Ovary (tissue), 3 donors: Measurements from ENCODE around the gene CAMKMT.

Experiments
- EP300 ChIP-seq: sonication (generic); formaldehyde crosslinking; IDR thresholded peaks from one replicate; pipeline ENCODE4 v1.6.1; 2017; ENCODE audit warnings: antibody characterized with exemption
- POLR2A ChIP-seq: fragments of 450-650 bp; IDR thresholded peaks from one replicate; pipeline ENCODE4 v1.6.1; 2017; ENCODE audit warnings: antibody characterized with exemption, mild to moderate bottlenecking, moderate library complexity
- TF ChIP-seq, protein P1 (sequence below), 3 donors: fragments of 450-650 bp in 2 of 3; fragments of 200-600 bp in 1 of 3; IDR thresholded peaks; one replicate each; pipeline versions ENCODE4 v1.5.1 to v1.8.0; 2016 to 2022; ENCODE audit warnings: antibody characterized with exemption in 3 of 3, mild to moderate bottlenecking in 1 of 3
- donor health status: DM: no; HTN: no; CAD: no.

DNA sequence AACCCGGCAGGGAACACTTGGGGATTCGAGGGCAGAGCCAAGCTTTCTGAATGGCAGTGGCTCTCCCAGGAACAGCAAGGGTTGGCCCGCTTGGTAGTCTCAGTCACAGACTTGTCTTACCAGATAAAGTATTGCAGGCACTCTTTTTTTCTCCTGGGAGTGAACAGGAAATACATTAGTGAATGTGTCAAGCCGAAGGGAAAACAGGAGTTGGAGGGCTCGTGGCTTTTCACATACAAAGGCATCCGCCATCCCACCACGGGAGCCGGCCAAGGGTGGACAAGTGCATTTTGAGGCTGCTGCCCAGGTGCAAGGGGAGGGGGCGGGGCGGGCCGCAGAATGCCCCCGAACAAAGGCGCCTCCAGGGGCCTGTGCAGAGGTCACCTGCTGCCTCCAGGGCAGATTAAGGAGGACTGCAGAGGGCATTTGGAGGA is 416.5 kb downstream of the CAMKMT start:
- TF ChIP-seq, protein P1, sequence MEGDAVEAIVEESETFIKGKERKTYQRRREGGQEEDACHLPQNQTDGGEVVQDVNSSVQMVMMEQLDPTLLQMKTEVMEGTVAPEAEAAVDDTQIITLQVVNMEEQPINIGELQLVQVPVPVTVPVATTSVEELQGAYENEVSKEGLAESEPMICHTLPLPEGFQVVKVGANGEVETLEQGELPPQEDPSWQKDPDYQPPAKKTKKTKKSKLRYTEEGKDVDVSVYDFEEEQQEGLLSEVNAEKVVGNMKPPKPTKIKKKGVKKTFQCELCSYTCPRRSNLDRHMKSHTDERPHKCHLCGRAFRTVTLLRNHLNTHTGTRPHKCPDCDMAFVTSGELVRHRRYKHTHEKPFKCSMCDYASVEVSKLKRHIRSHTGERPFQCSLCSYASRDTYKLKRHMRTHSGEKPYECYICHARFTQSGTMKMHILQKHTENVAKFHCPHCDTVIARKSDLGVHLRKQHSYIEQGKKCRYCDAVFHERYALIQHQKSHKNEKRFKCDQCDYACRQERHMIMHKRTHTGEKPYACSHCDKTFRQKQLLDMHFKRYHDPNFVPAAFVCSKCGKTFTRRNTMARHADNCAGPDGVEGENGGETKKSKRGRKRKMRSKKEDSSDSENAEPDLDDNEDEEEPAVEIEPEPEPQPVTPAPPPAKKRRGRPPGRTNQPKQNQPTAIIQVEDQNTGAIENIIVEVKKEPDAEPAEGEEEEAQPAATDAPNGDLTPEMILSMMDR (IDR thresholded peaks at IDR 0.05), result no peak
- no peak for TF ChIP-seq POLR2A
- no peak for TF ChIP-seq EP300
